HG03469 (cell line): ENCODE data around the gene SPX.

Source experiments
- ATAC-seq: cut with Tn5 transposase; IDR thresholded peaks from one replicate; pipeline ENCODE4 v1.9.1; 2021; ENCODE audit warnings: mild to moderate bottlenecking, moderate library complexity, moderate number of reproducible peaks; ENCODE audit not compliant: unreplicated experiment

Gene SPX

DNA sequence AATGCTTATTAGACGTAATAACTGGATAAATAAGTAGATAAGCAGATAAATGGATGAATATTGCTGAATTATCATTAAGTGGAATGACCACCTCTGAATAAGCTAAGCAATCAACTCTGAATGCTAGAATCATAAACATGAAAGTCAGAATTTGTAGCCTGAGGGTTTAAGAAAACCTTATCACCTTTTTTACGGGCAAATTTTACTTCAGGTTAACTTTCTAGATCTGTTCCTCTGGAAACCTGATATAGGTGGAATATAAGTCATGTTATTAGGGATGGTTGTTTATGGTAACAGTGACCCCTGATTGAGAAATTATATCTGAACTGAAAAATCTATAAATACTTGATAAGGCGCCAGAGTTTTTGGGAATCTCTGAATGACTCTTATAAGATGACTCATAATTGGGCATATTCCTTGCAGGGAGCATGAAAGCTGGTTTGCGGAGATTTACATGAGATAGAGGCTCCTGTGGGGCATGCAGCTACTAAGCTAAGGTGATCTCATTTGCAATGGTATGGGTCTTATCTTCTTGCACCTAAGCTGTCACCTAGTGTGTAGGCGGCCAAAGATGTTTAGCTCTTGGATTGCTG is 12.1 kb downstream of the SPX start:
- no peak for ATAC-seq

DNA sequence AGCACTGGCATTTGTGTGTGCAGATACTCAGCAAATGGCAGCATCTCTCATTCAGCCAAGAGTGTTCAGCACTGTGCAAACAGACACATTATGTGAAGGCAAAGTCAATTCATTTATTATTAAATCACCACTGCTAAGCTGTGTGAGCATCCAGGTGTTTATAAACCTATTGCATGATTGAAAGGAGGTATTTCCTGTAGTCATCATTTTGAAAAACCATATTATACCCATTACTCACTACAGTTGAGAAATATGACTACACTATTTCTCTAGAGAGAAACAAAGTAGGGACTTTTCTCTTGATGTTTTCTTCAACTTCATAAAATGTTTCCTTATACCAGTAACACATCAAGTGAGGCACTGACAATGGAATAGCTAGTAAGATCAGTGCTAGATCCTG is 13.7 kb downstream of the SPX start:
- ATAC-seq, result no peak

DNA sequence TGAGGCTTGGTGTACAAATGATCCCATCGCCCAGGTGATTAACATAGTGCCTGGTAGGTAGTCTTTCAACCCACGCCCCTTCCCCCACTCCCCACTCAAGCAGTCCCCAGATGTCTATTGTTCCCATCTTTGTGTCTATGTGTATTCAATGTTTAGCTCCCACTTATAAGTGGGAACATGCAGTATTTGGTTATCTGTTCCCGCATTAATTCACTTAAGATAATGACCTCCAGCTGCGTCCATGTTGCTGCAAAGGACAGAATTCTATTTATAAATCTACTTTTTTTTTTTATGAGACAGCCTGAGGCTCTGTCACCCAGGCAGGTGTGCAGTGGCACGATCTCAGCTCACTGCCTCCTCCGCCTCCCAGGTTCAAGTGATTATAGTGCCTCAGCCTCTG is 15.7 kb downstream of the SPX start:
- ATAC-seq, result no peak

DNA sequence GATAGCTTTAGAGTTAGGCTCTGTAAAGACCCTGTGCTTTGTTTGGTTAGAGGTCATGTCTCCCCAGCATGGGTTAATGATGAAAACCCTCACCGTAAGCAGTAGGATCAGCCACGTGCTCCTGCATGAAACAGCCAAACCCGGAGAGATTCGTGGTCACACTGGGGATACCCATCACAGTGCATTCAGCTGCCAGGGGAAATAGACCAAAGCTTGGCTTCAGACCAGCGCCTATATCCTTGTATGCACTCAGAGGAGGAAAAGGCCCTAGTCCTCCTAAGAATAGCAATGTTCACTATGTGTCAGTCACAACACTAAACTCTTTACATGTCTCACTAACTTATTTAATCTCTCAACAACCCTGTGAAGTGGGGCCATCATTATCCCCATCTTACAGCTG is 16.3 kb downstream of the SPX start:
- no peak for ATAC-seq

DNA sequence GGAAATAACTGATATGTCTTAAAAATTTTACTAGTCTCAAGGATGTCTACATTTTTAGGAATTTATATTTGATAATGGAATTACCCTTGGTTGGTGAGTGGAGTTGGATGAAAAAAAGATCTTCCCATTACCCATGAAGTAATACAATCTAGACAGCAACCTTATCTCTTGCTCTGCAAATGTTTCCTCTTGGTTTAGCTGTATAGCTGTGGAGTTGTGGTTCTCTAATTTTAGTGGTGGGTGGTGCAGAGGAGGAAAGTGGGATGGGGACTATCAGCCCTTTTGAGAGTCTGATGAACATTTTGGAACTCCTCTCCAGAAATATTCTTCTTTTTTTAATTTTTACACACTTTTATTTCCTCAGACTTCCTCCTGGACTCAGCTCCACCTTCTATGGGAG is 17.1 kb downstream of the SPX start:
- no peak for ATAC-seq

DNA sequence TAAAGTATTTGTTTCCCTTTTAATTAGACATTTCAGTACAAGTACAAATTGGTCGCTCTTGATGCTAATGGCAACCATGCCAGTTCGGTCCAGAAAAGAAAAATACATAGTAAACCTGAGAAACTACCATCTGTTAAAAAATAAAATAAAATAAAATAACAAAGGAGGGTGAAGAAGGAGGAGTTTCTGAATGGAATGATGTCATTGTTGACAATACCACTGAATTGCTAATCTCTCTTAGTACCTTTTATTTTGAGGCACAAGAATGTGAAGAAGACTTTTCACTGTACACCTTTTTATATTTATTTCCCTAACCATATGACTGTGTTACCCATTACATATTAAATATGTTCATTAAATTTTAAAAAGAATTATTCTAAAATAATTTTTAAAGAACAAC is 19.5 kb downstream of the SPX start:
- no peak for ATAC-seq

DNA sequence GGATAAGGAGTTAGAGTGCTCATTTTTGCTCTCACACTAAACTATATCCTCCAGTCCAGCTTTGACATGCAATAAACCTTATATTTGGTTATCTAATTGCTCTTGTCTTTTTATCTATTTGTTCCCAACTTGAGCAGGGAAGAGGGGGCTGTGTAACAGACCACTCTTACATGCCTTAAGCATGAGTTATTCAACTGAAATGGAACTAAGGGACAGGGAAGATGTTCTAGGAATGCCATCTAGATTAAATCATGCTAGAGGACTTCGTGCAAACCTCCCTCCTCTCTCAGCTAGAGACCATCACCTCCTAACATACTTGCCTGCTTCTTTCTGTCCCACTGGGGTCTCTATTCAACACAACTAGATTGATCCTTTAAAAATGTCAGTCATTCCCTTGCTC is 20.6 kb downstream of the SPX start:
- no peak for ATAC-seq

DNA sequence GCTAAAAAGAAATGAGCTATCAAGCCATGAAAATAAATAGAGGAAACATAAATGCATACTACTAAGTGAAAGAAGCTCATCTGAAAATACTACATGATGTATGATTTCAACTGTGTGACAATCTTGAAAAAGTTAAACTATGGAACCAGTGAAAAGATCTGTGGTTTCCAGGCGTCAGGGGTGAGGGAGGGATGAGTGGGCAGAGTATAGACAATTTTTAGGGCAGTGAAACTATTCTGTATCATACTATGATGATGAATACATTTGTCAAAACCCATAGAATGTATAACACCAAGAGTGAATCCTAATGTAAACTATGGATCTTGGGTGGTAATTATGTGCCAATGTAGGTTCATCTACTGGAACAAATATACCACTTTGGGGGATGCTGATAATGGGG is 21.3 kb downstream of the SPX start:
- ATAC-seq, result no peak

DNA sequence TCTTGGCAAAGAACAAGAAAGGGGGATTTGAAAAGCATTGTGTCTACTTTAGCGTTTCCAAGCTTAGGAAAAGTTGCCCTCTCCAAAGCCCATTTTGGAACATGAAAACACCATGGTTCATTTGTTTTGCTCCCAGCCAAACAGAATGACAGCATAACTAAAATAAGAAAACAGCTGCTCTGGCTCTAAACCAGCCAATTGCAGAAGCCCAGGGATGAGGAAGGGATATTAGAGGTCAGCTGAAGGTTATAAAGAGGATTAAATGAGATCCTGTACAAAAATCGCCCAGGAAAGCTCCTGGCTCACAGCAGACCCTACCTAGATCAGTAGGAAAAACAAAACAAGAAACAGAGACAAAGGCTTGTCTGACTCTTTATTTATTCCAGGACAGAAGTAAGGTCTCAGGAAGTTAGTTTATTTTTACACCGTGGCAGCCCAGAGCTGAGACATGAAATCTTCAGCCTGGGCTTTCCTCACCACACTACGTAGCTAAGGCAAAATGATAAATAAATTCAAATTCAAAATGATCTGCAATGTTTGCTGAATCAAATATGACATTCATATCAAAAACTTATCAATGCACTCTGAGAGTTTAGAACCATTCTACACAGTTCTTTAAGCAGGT is 25.9 kb downstream of the SPX start:
- ATAC-seq, result no peak

DNA sequence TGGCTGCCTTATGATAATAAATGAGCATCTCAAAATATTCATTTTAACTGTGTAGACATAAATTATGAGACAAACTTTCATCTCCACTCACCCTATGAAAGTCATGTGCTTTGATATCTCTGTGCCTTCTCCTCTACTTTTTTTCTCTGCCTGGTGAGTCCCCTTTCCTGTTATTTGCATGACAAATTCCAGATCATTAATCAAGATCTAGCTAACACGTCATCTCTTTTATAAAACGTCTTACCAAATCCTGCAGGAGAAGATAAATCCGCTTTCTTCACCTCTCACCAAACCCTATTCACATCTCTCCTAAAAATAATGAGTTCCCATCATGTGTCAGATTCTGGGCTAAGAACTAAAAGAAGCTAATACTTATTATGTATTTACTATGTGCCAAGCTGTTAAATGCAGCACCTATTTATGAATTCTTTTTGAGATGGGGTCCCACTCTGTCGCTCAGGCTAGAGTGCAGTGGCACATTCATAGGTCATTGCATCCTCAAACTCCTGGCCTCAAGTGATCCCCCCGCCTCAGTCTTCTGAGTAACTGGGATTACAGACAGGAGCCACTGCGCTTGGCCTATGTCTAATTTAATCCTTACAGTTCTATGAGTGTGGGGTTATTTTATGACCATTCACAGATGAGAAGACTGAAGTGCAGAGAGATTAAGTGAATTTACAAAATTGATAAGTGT is 26.7 kb downstream of the SPX start:
- no peak for ATAC-seq

DNA sequence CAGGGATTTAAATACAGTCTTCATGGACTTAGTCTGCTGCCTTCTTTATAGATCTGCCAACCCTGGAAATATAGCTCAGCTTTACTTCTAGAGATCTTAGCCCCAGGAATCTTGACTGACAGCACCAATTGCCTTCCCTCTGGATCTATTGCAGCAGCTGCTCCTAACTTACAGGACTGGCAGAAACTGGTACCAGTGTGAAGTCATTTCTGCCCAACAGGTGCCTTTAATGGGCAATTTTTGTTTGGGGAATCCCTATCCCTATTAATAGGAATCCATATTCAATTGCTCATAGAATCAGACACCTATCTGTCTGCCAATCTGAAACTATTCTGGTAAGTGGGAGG is 27.2 kb downstream of the SPX start:
- no peak for ATAC-seq

DNA sequence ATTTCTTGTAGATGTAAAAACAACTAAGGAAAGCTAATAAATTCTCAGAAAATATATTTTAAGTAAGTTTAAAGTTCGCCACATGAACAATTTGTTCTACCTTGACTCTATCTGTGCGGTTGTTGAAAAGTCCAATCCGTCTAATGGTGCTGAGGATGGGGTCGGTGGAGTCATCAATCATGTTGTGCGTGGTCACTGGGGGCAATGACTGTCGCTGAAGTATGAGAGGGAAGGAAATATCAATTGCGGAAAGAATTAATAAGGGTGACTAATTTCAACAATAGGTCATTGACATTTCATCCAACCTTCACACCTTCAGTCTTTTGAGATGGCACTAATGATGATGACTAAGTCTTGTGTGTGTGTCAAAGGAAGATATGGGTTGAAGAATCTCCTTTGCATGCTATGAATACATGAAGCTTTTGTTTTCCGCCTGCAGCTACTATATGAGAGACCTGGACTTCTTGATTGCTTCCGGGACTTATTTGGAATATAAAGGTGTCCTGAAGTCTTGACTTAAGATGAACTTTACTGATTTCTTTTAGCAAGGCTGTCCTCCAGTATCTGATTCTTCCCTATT is 32.1 kb downstream of the SPX start:
- no peak for ATAC-seq

DNA sequence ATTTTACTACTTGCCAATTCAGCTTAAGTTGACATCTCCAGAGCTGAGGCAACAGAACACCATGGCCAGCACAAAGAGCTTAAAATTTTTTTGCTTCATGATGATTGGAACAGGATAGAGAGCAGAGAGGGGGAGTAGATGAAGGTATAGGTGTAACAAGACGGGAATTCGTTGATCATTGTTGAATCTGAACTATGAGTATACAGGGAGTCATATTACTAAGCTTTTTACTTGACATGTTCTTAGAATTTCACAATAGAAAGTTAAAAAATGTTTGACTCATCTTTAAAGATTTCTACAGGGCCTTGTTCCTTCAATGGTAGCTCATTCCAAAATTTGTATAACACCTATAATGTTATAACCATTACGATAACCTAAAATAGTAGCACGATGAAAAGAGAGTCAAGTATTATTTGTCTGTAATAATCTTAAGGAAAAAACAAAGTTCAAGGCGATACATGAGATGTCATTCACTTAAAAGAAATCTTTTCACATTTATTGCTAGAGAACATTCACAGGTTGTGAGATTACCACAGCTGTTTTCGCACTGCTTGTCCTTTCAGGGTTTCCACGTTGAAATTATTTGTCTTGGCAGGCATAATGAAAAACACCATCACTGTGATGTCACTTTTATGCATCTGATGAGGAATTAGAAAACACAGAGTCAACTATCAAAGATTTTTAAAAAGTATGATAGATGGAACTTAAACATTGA is 33.9 kb downstream of the SPX start:
- no peak for ATAC-seq

DNA sequence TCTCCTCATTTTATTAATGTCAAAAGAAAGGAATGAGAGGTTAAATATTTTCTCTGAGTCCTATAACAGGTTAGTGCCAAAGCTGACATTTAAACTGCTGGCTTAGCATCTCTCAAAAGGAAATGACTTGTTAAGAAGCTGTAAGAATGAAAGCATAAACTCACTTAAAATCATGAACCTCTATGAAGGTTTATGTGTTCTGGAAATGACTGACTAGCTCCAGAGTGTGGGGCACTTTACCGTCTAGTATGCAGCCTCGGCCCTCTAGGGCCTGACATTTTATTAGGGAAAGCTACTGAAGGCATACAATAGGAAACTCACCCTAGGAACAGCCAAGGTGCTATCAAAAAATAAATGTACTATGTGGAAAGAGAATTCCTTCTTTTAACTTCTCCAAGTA is 35.1 kb downstream of the SPX start:
- no peak for ATAC-seq

DNA sequence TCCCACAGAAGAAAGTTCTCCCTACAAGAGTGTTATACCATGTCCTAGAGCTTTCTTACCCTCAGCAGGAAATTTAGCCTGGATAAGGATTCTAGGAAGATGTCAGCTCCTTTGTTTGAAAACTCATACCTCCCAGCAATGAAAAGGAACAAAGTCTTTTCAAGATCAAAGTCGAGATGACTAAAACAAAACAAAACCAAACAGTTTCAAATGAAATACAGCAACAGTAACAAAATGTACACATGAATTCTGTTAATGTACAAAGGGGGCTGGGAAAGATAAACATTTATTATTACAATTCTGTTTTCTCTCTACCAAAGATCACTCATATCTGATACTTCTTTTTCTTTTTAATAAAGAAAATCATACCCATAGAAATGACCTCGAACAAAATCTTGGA is 36.8 kb downstream of the SPX start:
- no peak for ATAC-seq

DNA sequence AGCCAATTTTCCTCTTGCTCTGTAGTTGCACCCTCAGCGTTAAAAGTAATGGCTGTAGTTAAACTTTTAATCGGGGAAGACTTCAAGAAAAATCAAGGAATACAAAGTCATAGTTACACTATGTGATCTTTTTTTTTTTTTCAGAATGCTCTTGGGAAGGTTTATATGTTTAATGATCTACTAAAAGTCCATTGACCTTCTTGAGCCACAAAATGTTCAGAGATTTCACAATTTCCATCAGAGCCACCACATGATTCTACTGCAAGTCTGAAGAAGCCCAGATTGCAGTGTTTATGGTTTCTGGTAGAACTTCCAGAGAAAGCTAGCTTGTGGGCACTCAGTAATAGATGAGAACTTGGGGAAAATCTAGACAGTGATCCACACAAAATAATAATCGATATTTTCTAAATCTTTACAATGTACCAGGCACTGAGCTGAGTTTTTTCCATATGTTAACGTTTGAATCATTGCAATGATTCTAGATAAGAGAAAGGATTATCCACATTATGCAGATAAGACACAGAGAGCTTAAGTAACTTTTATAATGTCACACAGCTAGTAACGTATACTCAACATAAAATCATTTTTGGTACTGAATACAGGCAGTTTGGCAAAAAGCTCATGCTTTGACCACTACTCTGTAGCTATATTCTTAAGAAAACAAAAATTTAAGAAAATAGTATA is 40.3 kb downstream of the SPX start:
- ATAC-seq, result no peak

DNA sequence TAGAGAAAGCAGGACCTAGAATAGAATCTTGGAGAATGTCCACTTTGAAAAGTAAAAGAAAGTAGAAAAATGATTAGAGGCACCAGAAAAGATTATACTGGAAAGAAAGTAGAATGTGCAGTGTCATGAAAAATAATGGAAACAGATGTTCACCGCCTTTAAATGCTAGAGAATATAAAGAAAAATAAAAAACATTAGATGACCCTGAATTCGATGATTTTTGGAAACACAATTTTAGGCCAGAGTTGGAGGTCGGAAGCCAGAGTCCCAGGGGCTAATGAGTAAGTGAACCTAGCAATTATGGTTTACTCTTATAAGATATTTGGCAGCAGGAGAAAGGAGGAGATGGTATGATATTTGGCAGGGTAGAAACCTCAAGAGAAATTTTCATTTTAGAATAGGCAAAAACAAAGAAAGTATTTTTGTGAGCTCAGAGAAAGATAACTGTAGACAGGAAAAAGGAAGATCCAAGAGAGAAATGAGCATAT is 40.9 kb downstream of the SPX start:
- no peak for ATAC-seq

DNA sequence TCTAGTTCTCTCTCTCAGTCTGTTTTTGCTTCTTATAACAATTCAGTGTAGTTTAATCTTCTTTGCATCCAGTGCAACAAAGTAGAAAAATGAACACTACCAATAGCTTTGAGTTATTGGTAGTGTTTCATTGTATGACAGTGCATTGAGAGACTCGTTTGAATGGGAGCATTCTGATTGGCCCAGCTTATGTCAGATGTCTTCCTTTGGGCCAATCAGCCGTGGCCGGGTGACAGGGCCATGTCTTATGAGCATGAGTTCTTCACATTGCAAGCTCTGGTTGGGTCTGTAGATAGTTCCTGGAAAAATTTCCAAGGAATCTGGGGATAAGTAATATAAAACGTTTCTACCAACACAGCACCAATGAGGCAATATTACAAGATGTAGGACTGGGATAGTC is 42.0 kb downstream of the SPX start:
- ATAC-seq, result no peak

DNA sequence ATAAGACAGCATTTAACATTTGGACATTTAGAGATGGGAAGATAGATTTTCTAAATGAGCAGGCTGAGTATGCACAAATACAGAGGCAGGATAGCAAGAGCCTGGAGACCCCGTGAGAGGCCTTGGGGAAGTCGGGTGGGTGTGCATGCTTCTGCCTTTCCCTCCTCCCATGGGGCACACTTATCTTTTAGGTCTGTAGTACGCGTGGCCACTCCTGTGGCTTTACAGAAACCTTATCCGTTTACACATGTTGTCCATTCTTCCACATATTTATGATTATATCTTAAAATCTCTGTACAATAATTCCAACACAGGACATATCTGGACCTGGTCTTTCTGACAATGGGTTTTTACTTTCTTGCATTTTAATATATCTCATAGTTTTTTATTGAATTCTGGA is 45.0 kb downstream of the SPX start:
- no peak for ATAC-seq

DNA sequence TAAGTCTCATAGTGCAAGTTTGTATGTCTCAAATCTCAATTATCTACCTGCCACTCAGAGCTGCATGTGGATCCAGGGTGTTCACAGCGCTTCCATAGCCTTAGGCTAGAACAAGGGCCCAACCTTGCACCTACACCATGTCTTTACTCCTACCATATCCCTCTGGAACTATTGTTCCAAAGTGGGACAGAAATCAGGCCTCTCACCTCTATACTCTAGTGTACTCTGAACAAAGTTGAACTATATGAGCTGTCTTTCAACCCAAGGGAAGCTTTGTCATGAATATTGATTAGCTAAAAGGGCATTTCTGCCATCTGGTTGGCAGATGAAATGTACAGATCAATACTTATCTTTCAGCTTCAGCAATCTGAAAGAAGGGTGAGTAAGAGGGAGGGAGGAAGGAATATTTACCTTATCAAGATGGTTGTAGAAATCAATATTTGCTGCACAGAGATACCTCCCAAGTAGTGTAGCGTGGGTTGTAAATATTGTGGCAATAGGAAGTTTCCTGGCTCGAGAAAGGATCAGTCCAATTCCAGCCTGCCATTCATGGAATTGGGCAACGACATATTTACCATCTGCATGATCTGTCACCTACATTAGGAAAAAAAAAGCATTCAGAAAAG is 47.8 kb downstream of the SPX start:
- ATAC-seq, result no peak

DNA sequence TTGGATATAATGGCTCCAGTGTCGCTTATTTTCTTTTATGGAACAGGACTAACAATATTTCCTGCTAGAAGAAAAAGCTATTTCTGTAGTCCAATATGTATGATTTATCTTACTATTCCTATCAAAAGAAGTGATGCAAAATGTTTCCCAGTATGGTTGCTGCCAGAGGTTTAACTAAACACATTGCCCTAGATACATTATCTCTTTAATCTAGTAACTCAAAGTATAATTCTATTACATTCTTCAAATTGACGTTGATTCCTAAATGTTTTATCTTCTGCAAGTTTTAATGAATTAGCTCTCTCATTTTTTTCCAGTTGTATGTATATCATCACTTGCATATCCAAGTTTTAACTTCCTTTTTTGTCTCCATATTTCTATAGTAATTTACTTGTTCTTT is 50.3 kb downstream of the SPX start:
- no peak for ATAC-seq
